ENCODE data around the gene PASK. TPM values are rescaled to one million over a fixed set of nuclear protein-coding genes. Genes with fewer than 3 reads are reported as not detected.
A peak's percentile ranks its signal among the peaks of the same experiment; 100 is the strongest.

The PASK gene
- total and polyA plus RNA-seq, 2 of the 4 experiments (the other 2 are of a cell fraction), result 4.1 TPM

DNA sequence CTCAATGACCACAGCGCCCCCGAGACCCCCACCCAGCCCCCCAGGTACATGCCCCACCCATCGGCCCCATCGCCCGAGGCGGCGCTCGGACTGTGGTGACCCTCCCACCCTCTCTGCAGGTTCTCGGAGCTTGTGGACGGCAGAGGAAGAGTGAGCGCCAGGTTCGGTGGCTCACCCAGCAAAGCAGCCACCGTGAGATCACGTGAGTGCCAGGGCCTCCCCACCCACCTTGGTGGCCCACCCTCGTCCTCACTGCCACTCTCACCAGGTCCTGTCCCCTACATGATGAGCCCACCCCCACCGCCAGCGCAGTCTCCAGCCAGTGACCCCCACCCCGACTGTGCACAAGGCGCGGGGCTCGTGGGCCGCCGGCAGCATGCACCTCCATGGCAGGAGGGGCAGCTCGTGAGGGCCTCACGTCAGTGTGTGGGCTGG lies 77.6 kb downstream of the PASK start:
- Histone ChIP-seq H3K9me3 (ENCODE audit: control insufficient read depth, insufficient read depth, low read length) (no peaks in the 10 kb centered on the region), H3K18ac (ENCODE audit: low read depth, low read length) (no peak overlapping the region), H3K14ac (replicated peaks; ENCODE audit: low read depth, low read length) (no peak overlapping the region), H4K5ac (ENCODE audit: low read depth, low read length) (no peak overlapping the region), H4K20me1 (ENCODE audit: insufficient read depth, low read length) (no peaks in the 10 kb centered on the region), H3K27me3 (ENCODE audit: control insufficient read depth, insufficient read depth, low read length) (no peaks in the 10 kb centered on the region), H2AK9ac (replicated peaks; ENCODE audit: low read depth, low read length, poor library complexity) (peak overlapping the region; percentile 24), H3K79me1 (ENCODE audit: low read depth in 1 of 2, low read length in 2 of 2) (no peaks in the 10 kb centered on the region), H2BK5ac (ENCODE audit: low read depth, low read length, poor library complexity, severe bottlenecking) (no peak overlapping the region), H2BK15ac (ENCODE audit: low read depth, low read length) (no peak overlapping the region), H3K27ac (ENCODE audit: insufficient read depth, low read length) (no peak overlapping the region), H4K8ac (ENCODE audit: low read depth in 2 of 2, low read length in 2 of 2) (no peak overlapping the region), H3K36me3 (ENCODE audit: control insufficient read depth, insufficient read depth, low read length) (peaks cover 47% of the 10 kb centered on the region; the same call in 1 of the 2 replicates), H3K4ac (ENCODE audit: low read depth, low read length) (no peak overlapping the region), H2BK120ac (ENCODE audit: low read depth, low read length) (no peak overlapping the region), H2AK5ac (ENCODE audit: low read depth, low read length) (no peak overlapping the region), H2AFZ (replicated peaks; ENCODE audit: low read length, poor library complexity) (no peak overlapping the region), H4K91ac (ENCODE audit: insufficient read depth, low read depth, low read length) (no peak overlapping the region), H3K4me2 (ENCODE audit: low read depth, low read length) (no peak overlapping the region), H3K23ac (ENCODE audit: low read depth, low read length) (no peak overlapping the region), H3K4me1 (ENCODE audit: control insufficient read depth, insufficient read depth, low read length) (no peaks in the 10 kb centered on the region), H3K4me3 (ENCODE audit: insufficient read depth, low read depth, low read length) (no peak overlapping the region), H3K56ac (ENCODE audit: extremely low read depth, insufficient read depth, low read length) (no peak overlapping the region), H2BK20ac (ENCODE audit: low read depth, low read length) (no peak overlapping the region), H3K9ac (ENCODE audit: low read depth, low read length) (no peak overlapping the region), H3K9me1 (ENCODE audit: insufficient read depth, low read length) (no peaks in the 10 kb centered on the region)
- TF ChIP-seq CTCF (conservative IDR thresholded peaks at IDR 0.05; ENCODE audit: low read depth, low read length) (no peak), NFE2L2 (IDR thresholded peaks at IDR 0.05; ENCODE audit: low read depth, low read length) (no peak), RCOR1 (IDR thresholded peaks at IDR 0.05; ENCODE audit: insufficient replicate concordance, low read length) (no peak), USF2 (IDR thresholded peaks at IDR 0.05; ENCODE audit: low read depth, low read length) (no peak), POLR2A (IDR thresholded peaks at IDR 0.05; ENCODE audit: low read depth, low read length) (no peak)
- no peak for DNase-seq
- dilution Hi-C loops (cut with HindIII; ENCODE audit: low sequenced_read_pairs, unreplicated experiment) (no loop called here), in situ Hi-C loops (cut with MboI; ENCODE audit: low sequenced_read_pairs) (loop anchor here (10.0 kb wide), 1 partner anchor 217 kb away; no protein-coding TSS in a partner anchor), intact Hi-C loops (cut with micrococcal nuclease) (no loop called here)
- WGBS, 2 experiments (ENCODE audit: extremely low coverage in 2 of 2, insufficient read length in 1 of 2), result 82% methylated on average over 8 of the region's 25 CpGs; no CpG with 5 or more reads in 1 of the 2 experiments
- ChIA-PET POLR2A (ENCODE audit: unreplicated experiment) (no interaction called here), CTCF (no interaction called here)
- no peak for ATAC-seq (ENCODE audit: low read depth)
- BruUV-seq (replicated peaks), result no TSS peak

Measured in IMR-90 (cell line).